ENCODE data around the gene PRRC2B. TPM values are rescaled to one million over a fixed set of nuclear protein-coding genes. Genes with fewer than 3 reads are reported as not detected.

The PRRC2B gene
- total RNA-seq, 4 donors from 2014 or later, result 81.7 to 159 (median 117) TPM

DNA sequence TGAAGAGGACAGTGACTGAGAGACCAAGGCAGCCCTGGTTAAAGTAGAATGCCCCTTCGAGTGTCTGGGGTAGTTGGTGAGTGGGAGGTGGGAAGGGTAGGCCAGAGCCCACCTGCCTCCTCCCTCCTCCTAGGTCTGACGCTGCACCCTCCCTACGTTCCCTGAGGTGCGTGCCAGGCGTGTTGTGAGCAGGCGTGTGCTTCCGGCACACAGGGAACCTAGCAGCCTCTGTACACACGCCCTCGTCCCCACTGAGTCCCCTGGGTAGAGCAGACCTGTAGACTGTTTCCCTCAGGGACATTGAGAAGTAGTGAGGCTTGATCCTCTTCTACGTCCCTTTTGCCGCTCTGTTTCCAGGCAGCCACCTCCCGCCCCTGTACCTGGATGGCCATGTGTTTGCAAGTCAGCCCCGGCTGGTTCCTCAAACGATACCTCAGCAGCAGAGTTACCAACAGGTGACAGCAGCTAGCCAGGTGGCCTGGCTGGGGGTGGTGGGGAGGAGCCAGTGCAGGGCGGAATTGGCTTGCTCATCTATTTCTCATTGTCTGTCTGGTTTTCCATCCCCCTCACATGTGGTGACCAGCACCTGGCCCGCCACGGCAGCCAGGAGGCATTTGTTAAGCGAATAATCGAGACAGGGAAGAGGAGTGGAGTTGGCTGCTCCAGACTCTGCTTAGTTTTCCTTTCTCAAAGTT is 92.0 kb downstream of the PRRC2B start:
- Histone ChIP-seq H3K4me3 (replicated peaks in 1 of 3) (no peak overlapping the region), H3K27me3 (no peaks in the 10 kb centered on the region), H3K36me3 (peaks cover 95 to 97% of the 10 kb centered on the region in 2 donors), H3K9me3 (no peaks in the 10 kb centered on the region), H3K27ac (no peak overlapping the region), H3K4me1 (no peaks in the 10 kb centered on the region)
- WGBS, 2 donors, result 90% methylated on average over 19 of the region's 19 CpGs
- DNase-seq, result no peak
- intact Hi-C loops (cut with DNase I), result no loop called here
- TF ChIP-seq, protein P1, sequence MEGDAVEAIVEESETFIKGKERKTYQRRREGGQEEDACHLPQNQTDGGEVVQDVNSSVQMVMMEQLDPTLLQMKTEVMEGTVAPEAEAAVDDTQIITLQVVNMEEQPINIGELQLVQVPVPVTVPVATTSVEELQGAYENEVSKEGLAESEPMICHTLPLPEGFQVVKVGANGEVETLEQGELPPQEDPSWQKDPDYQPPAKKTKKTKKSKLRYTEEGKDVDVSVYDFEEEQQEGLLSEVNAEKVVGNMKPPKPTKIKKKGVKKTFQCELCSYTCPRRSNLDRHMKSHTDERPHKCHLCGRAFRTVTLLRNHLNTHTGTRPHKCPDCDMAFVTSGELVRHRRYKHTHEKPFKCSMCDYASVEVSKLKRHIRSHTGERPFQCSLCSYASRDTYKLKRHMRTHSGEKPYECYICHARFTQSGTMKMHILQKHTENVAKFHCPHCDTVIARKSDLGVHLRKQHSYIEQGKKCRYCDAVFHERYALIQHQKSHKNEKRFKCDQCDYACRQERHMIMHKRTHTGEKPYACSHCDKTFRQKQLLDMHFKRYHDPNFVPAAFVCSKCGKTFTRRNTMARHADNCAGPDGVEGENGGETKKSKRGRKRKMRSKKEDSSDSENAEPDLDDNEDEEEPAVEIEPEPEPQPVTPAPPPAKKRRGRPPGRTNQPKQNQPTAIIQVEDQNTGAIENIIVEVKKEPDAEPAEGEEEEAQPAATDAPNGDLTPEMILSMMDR (IDR thresholded peaks at IDR 0.05), result no peak
- no peak for TF ChIP-seq POLR2A (IDR thresholded peaks at IDR 0.05)

GRCh38 chr9:131487001-131487400 is 93.1 kb downstream of the PRRC2B start:
- Histone ChIP-seq H3K27ac (no peak overlapping the region), H3K36me3 (peaks cover 97 to 99% of the 10 kb centered on the region in 2 donors), H3K4me1 (no peaks in the 10 kb centered on the region), H3K27me3 (no peaks in the 10 kb centered on the region), H3K4me3 (replicated peaks in 1 of 3) (no peak overlapping the region), H3K9me3 (no peaks in the 10 kb centered on the region)
- DNase-seq, result no peak
- TF ChIP-seq, protein P1 (IDR thresholded peaks at IDR 0.05), result no peak
- 80 to 84% methylated on average over 7 to 9 of the region's 9 CpGs for WGBS, 2 donors
- intact Hi-C loops (cut with DNase I), result no loop called here

- Histone ChIP-seq H3K36me3 (peaks cover 97 to 99% of the 10 kb centered on the region in 2 donors), H3K9me3 (no peaks in the 10 kb centered on the region), H3K4me1 (no peaks in the 10 kb centered on the region), H3K27ac (no peak overlapping the region), H3K27me3 (no peaks in the 10 kb centered on the region), H3K4me3 (replicated peaks in 1 of 3) (no peak overlapping the region)
- intact Hi-C loops (cut with DNase I), result no loop called here
- TF ChIP-seq, protein P1 (IDR thresholded peaks at IDR 0.05), result no peak
- no peak for TF ChIP-seq POLR2A (IDR thresholded peaks at IDR 0.05)
- no peak for DNase-seq
- 77 to 85% methylated on average over 6 to 12 of the region's 14 CpGs for WGBS, 2 donors
These were observed 93.7 kb downstream of the PRRC2B start for GRCh38 chr9:131487621-131488031.

GRCh38 chr9:131490514-131490913 is 96.6 kb downstream of the PRRC2B start:
- no peaks in the 10 kb centered on the region for H3K4me1 ChIP-seq
- H3K27me3 ChIP-seq, result no peaks in the 10 kb centered on the region
- no peak overlapping the region for H3K27ac ChIP-seq
- DNase-seq, result no peak
- 63% methylated on average over 8 of the region's 8 CpGs for WGBS, 2 donors
- intact Hi-C loops (cut with DNase I), result no loop called here
- no peak overlapping the region for H3K4me3 ChIP-seq (replicated peaks in 1 of 3)
- no peak for TF ChIP-seq POLR2A (IDR thresholded peaks at IDR 0.05)
- no peaks in the 10 kb centered on the region for H3K9me3 ChIP-seq
- H3K36me3 ChIP-seq, result peaks cover 96 to 97% of the 10 kb centered on the region in 2 donors

DNA sequence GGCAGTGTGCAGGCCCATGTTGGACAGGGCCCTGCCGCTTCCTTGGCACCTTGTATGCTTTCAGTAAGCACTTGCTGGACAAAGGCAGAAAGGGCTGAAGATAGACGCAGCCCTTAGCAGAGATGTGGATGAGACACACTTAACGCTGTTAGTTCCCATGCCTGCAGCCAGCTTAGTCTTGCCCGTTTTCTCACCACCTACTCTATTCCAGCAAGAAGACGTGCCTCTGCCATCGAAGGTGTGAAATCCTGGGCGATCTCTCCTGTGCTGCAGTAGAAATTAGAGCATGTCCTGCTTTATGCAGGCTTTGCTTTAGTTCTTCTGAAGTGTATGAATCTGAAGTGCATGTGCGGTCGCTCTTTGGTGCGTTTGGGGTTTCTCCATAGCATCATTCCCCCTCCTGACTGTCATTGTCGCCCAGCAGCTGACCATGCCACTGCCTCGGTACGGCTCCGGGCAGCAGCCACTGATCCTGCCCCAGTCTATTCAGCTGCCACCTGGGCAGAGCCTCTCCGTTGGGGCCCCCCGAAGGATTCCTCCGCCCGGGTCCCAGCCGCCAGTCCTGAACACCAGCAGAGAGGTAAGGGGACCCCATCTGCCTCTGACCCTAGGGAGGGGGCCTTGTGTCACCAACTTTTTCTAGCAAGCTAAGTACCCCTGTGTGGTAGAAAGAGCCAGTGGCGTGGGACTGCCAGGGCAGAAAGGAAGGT is 97.3 kb downstream of the PRRC2B start:
- 96 to 99% methylated on average over 20 of the region's 20 CpGs for WGBS, 2 donors
- Histone ChIP-seq H3K36me3 (peaks cover 96 to 97% of the 10 kb centered on the region in 2 donors), H3K27ac (no peak overlapping the region), H3K4me3 (replicated peaks in 1 of 3) (no peak overlapping the region), H3K9me3 (no peaks in the 10 kb centered on the region), H3K27me3 (no peaks in the 10 kb centered on the region), H3K4me1 (no peaks in the 10 kb centered on the region)
- intact Hi-C loops (cut with DNase I), result no loop called here
- TF ChIP-seq, protein P1 (IDR thresholded peaks at IDR 0.05), result no peak
- TF ChIP-seq POLR2A (IDR thresholded peaks at IDR 0.05), result no peak
- DNase-seq, result no peak
